A549 (cell line): ENCODE measurements around the gene TBC1D16. TPM values are rescaled to one million over a fixed set of nuclear protein-coding genes. Genes with fewer than 3 reads are reported as not detected.

Experiments used
- ATAC-seq, 2 experiments: fragments of 200-7000 bp in 1 of 2; fragments of >200 bp in 1 of 2; cut with Nextera tagmentation in 1 of 2; cut with Tn5 transposase in 1 of 2; 3 replicates each; pipeline versions ENCODE4 v1.8.0 to v1.9.1; 2018 to 2020; ENCODE audit warnings: mild to moderate bottlenecking in 1 of 2, moderate library complexity in 1 of 2
- CTCF ChIA-PET: fragments of 300-600 bp; sonication (Branson Sonifier 250); formaldehyde crosslinking; extraction: SDS; loops from one replicate; lab custom pipeline; 2021; ENCODE audit warnings: antibody characterized with exemption, inconsistent platforms; lab: Yijun Ruan, JAX
- POLR2A ChIA-PET: fragments of 350-600 bp; formaldehyde crosslinking; extraction: SDS; loops from one replicate; lab custom pipeline; 2021; ENCODE audit warnings: antibody characterized with exemption, inconsistent platforms; lab: Yijun Ruan, JAX
- DNase-seq, 2 experiments: peaks; one replicate each; pipeline versions ENCODE4 v3.0.0 to v3.0.0-alpha.2; 2011 to 2016; ENCODE audit warnings: low read depth in 1 of 2, low spot score in 1 of 2
- FAIRE-seq: peaks from 2 replicates; lab custom pipeline; 2011; peaks lifted over from hg19 to GRCh38; lab: Jason Lieb, UNC
- H3K27ac ChIP-seq, 2 experiments: fragments of >200 bp; sonication (Bioruptor Twin); formaldehyde crosslinking; 3 replicates each; pipeline ENCODE4 v1.5.1; 2016 to 2017
- H3K4me1 ChIP-seq: fragments of >200 bp; sonication (Bioruptor Twin); formaldehyde crosslinking; 3 replicates; pipeline ENCODE4 v1.6.1; 2016
- H3K4me2 ChIP-seq: fragments of >200 bp; sonication (Bioruptor Twin); formaldehyde crosslinking; 3 replicates; pipeline ENCODE4 v1.6.1; 2016
- H3K4me3 ChIP-seq: fragments of >200 bp; sonication (Bioruptor Twin); formaldehyde crosslinking; 3 replicates; pipeline ENCODE4 v1.5.1; 2016
- H3K9me3 ChIP-seq: fragments of >200 bp; sonication (Bioruptor Twin); formaldehyde crosslinking; 3 replicates; pipeline ENCODE4 v1.6.1; 2016
- BHLHE40 ChIP-seq: IDR thresholded peaks from 2 replicates; pipeline ENCODE4 v1.6.1; 2012; ENCODE audit warnings: low read depth, low read length, inconsistent platforms
- CBX2 ChIP-seq: fragments of 200-600 bp; sonication (generic); IDR thresholded peaks from 2 replicates; pipeline ENCODE4 v1.6.1; 2016; ENCODE audit warnings: low read depth, mild to moderate bottlenecking, borderline replicate concordance
- CHD2 ChIP-seq: fragments of 150-350 bp; IDR thresholded peaks from 2 replicates; pipeline ENCODE4 v1.6.1; 2014; ENCODE audit warnings: low read length; ENCODE audit not compliant: partially characterized antibody
- CHD4 ChIP-seq: fragments of 200-600 bp; sonication (generic); IDR thresholded peaks from 2 replicates; pipeline ENCODE4 v1.6.1; 2016; ENCODE audit warnings: antibody characterized with exemption, mild to moderate bottlenecking, borderline replicate concordance
- CTCF ChIP-seq: fragments of >200 bp; sonication (Bioruptor Twin); formaldehyde crosslinking; IDR thresholded peaks from 3 replicates; pipeline ENCODE4 v1.5.1; 2016
- ELK1 ChIP-seq: fragments of 150-350 bp; IDR thresholded peaks from 2 replicates; pipeline ENCODE4 v1.6.1; 2014; ENCODE audit warnings: low read depth, mild to moderate bottlenecking, low read length
- ESRRA ChIP-seq: fragments of 150-350 bp; IDR thresholded peaks from 2 replicates; pipeline ENCODE4 v1.6.1; 2014; ENCODE audit warnings: mild to moderate bottlenecking, low read length, borderline replicate concordance
- FOSL2 ChIP-seq, 2 experiments: fragments of 450-650 bp in 1 of 2; fragments of >200 bp in 1 of 2; sonication (Bioruptor Twin) in 1 of 2; formaldehyde crosslinking; IDR thresholded peaks; 2 replicates each; pipeline versions ENCODE4 v1.5.0 to v1.6.1; 2016 to 2020; ENCODE audit warnings: mild to moderate bottlenecking in 1 of 2, moderate library complexity in 1 of 2
- HES2 ChIP-seq: fragments of >200 bp; sonication (Bioruptor Twin); formaldehyde crosslinking; IDR thresholded peaks from 2 replicates; pipeline ENCODE4 v1.6.1; 2016
- HEYL ChIP-seq: fragments of 250-450 bp; sonication (Bioruptor Pico); IDR thresholded peaks from 2 replicates; pipeline ENCODE4 v1.8.0; 2021; ENCODE audit warnings: mild to moderate bottlenecking, moderate library complexity
- HMGXB4 ChIP-seq: fragments of 250-450 bp; sonication (Bioruptor Pico); IDR thresholded peaks from 2 replicates; pipeline ENCODE4 v1.5.0; 2021; ENCODE audit warnings: mild to moderate bottlenecking, moderate library complexity, borderline replicate concordance
- HOXB5 ChIP-seq: fragments of 250-450 bp; sonication (Bioruptor Pico); IDR thresholded peaks from 2 replicates; pipeline ENCODE4 v1.5.0; 2020; ENCODE audit warnings: mild to moderate bottlenecking, moderate library complexity
- KDM1A ChIP-seq: fragments of 200-600 bp; sonication (generic); IDR thresholded peaks from 2 replicates; pipeline ENCODE4 v1.6.1; 2016; ENCODE audit warnings: low read depth, mild to moderate bottlenecking
- KDM5A ChIP-seq: fragments of 200-600 bp; sonication (generic); IDR thresholded peaks from 2 replicates; pipeline ENCODE4 v1.6.1; 2016; ENCODE audit warnings: antibody characterized with exemption, mild to moderate bottlenecking
- MAX ChIP-seq: IDR thresholded peaks from 2 replicates; pipeline ENCODE4 v1.6.1; 2012
- MAZ ChIP-seq: fragments of 150-350 bp; IDR thresholded peaks from 2 replicates; pipeline ENCODE4 v1.6.1; 2014; ENCODE audit warnings: antibody characterized with exemption, low read depth, low read length, borderline replicate concordance
- MYC ChIP-seq: IDR thresholded peaks from 2 replicates; pipeline ENCODE4 v1.6.1; 2012; ENCODE audit warnings: mild to moderate bottlenecking, inconsistent platforms, low read length, improper control_type of control experiment, borderline replicate concordance
- NFE2L2 ChIP-seq: fragments of 150-350 bp; conservative IDR thresholded peaks from 2 replicates; pipeline ENCODE4 v1.6.1; 2014; ENCODE audit warnings: low read length
- PHF8 ChIP-seq: fragments of 200-600 bp; sonication (generic); IDR thresholded peaks from 2 replicates; pipeline ENCODE4 v1.6.1; 2016; ENCODE audit warnings: low read depth, mild to moderate bottlenecking, antibody characterized with exemption, moderate library complexity, borderline replicate concordance
- POLR2AphosphoS2 ChIP-seq: conservative IDR thresholded peaks from 2 replicates; pipeline ENCODE4 v1.6.1; 2012; ENCODE audit warnings: low read length, improper control_type of control experiment, inconsistent platforms
- RNF2 ChIP-seq: fragments of 200-600 bp; sonication (generic); IDR thresholded peaks from 2 replicates; pipeline ENCODE4 v1.6.1; 2016; ENCODE audit warnings: low read depth, mild to moderate bottlenecking, antibody characterized with exemption, moderate library complexity, borderline replicate concordance
- SMC3 ChIP-seq: fragments of >200 bp; sonication (Bioruptor Twin); formaldehyde crosslinking; IDR thresholded peaks from 3 replicates; pipeline ENCODE4 v1.6.1; 2018; ENCODE audit warnings: inconsistent platforms
- ZC3H11A ChIP-seq: fragments of 450-650 bp; IDR thresholded peaks from 2 replicates; pipeline ENCODE4 v1.6.1; 2014; ENCODE audit warnings: antibody characterized with exemption, mild to moderate bottlenecking
- ZFP36 ChIP-seq: fragments of 450-650 bp; IDR thresholded peaks from 2 replicates; pipeline ENCODE4 v1.6.1; 2014; ENCODE audit warnings: borderline replicate concordance; ENCODE audit not compliant: partially characterized antibody
- ZNF302 ChIP-seq: fragments of 250-450 bp; sonication (Bioruptor Pico); IDR thresholded peaks from 2 replicates; pipeline ENCODE4 v1.9.0; 2021; ENCODE audit warnings: inconsistent platforms, mild to moderate bottlenecking, moderate library complexity
- WGBS: methylation state at CpG from one replicate; pipeline ENCODE4 v1.1.6; 2017; ENCODE audit errors: missing lambda C conversion rate; 5-methylcytosine and 5-hydroxymethylcytosine counted together
- polyA plus RNA-seq, 4 experiments: library from polyadenylated mRNA; depleted of rRNA in 3 of 4; stranded (reverse); fragments of >200 nt; fragmentation: RNase III in 1 of 4; extraction: RNeasy Plus Mini Kit Qiagen cat#74134 plus additional on column Dnase treatment in 1 of 4; gene quantifications; 2 replicates in 3 of 4; 3 replicates in 1 of 4; pipeline ENCODE4 v1.2.3, GENCODE V29; 2011 to 2017

The TBC1D16 gene
- polyA plus RNA-seq, 2 of the 4 experiments (the other 2 are of a cell fraction): 8.9 to 12.5 TPM

- peak; percentile 40; the same call in 1 of the 2 replicates for TF ChIP-seq MAX
- no peak for TF ChIP-seq MAZ
- TF ChIP-seq NFE2L2: no peak
- peak; percentile 93 for TF ChIP-seq ESRRA
- TF ChIP-seq SMC3: peak; percentile 81
- 0 out of 2 replicates have a peak, but pooled peaks have one; percentile 20 for TF ChIP-seq BHLHE40
- no peak for TF ChIP-seq CBX2
- no peak for TF ChIP-seq ZNF302 (CRISPR knock-in tag)
- TF ChIP-seq POLR2AphosphoS2: no peak
- no peak for TF ChIP-seq CHD4
- peak; percentile 56 for TF ChIP-seq CTCF
- no peak for TF ChIP-seq HEYL (CRISPR knock-in tag)
- no peak for TF ChIP-seq ELK1
- TF ChIP-seq MYC: no peak
These were observed 119.7 kb downstream of the TBC1D16 start (continued) for GRCh38 chr17:79915850-79916430.

- no peak overlapping the region; the same call in 2 of the 3 replicates for H3K4me2 ChIP-seq
- POLR2A ChIA-PET: interaction anchor here (3.2 kb wide), 1 partner anchor 76 kb away, joined by 28 read pairs; the partner anchor contains the start of gene CBX4
- TF ChIP-seq FOSL2 (IDR thresholded peaks at IDR 0.05) (no peak), FOSL2 (CRISPR knock-in tag; IDR thresholded peaks at IDR 0.05) (no peak), RNF2 (no peak), HES2 (no peak), KDM5A (no peak), HMGXB4 (no peak), ZFP36 (no peak), CHD2 (no peak), PHF8 (no peak), KDM1A (no peak), CHD4 (no peak), CBX2 (no peak), CTCF (no peak), HOXB5 (no peak), SMC3 (no peak), ZC3H11A (no peak)
These were observed 120.6 kb downstream of the TBC1D16 start for GRCh38 chr17:79914813-79915740.

More at GRCh38 chr17:79914813-79915740, 120.6 kb downstream of the TBC1D16 start:
- Histone ChIP-seq H3K4me1 (peaks cover 34% of the 10 kb centered on the region), H3K4me3 (no peak overlapping the region), H3K27ac (peak overlapping the region in 1 of 2 experiments; percentile 75; a peak in 4 of 6 replicates), H3K9me3 (no peaks in the 10 kb centered on the region)
- DNase-seq: no peak
- CTCF ChIA-PET: interaction anchor here (0.6 to 5.2 kb wide), 31 partner anchors 9 to 169 kb away, joined by 3 to 51 read pairs (median 8); partner anchors contain the start of genes CBX4 and CBX8
- no peak for ATAC-seq
- no peak for FAIRE-seq
- WGBS: 61% methylated on average over 18 of the region's 19 CpGs
